DMS53 treated with DMSO at 0.1 percent for 48 hours (cell line): Measurements from ENCODE around the gene GGA2.
A peak's percentile ranks its signal among the peaks of the same experiment; 100 is the strongest.
"Not testable (repeated sequence)": the region's sequence is repeated elsewhere in the genome, so short reads cannot be mapped to it uniquely, and the experiment has no call there.

ENCODE experiments used
- DNase-seq: peaks from one replicate; lab custom pipeline; 2025; ENCODE audit not compliant: unreplicated experiment; lab: John Stamatoyannopoulos, UW

The GGA2 gene

GRCh38 chr16:23510164-23510914 lies at the start of gene GGA2:
Gene GGA2 (minus strand): TSS chr16:23510494. CDS start chr16:23510411, 83 bp downstream.
- peak; percentile 54 for DNase-seq

- DNase-seq: no peak
Observed at GRCh38 chr16:23557779-23558702, 47.7 kb upstream of the GGA2 start.

GRCh38 chr16:23556881-23557778 lies 46.8 kb upstream of the GGA2 start, which contains the start of the genes EARS2 and UBFD1:
Gene EARS2 (minus strand): TSS chr16:23557350. CDS start chr16:23557343, 7 bp downstream.
Gene UBFD1 (plus strand): TSS chr16:23557727. CDS start chr16:23557743, 16 bp downstream.
- DNase-seq: peak; percentile 98

- DNase-seq: no peak
Observed at GRCh38 chr16:23554536-23554935, 44.2 kb upstream of the GGA2 start.

- no peak for DNase-seq
Observed at GRCh38 chr16:23552161-23552560, 41.9 kb upstream of the GGA2 start.

DNA sequence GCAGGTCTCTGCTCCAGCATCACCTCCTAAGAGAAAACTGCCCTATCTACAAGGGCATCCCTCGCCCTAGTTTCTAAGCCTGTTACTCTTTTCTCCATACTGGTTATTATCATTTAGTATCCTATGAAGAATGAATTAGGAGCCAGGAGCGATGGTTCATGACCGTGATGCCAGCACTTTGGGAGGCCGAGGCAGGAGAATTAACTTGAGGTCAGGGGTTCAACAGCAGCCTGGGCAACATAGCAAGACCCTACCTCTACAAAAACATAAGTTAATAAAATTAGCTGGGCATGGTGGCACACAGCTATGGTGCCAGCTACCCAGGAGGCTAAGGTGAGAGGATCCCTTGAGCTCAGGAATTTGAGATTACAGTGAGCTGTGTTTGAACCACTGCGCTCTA lies 39.6 kb upstream of the GGA2 start:
- no peak for DNase-seq

GRCh38 chr16:23544436-23544835 lies 34.1 kb upstream of the GGA2 start:
- no peak for DNase-seq

DNA sequence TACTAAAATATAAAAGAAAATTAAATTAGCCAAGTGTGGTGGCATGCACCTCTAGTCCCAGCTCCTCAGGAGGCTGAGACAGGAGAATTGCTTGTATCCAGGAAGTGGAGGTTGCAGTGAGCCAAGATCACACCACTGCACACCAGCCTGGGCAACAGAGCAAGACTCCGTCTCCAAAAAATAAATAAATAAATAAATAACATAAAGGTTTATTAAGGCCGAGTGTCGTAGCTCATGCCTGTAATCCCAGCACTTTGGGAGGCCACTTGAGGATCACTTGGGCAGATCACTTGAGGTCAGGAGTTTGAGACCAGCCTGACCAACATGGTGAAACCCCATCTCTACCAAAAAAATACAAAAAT lies 30.5 kb upstream of the GGA2 start:
- not testable (repeated sequence) for DNase-seq

GRCh38 chr16:23539984-23540816 lies 29.9 kb upstream of the GGA2 start:
- peak; percentile 97 for DNase-seq

DNA sequence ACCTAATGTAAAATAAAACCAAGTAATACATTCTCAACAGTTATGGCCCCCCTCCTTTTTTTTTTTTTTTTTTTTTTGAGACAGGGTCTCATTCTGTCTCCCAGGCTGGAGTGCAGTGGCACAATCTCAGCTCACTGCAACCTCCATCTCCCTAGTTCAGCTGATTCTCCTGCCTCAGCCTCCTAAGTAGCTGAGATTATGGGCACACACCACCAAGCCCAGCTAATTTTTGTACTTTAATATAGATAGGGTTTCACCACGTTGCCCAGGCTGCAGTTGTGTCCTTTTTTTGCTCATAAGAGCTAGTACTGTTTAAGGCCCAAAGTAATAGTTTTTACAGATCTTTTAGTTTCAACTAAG lies 28.6 kb upstream of the GGA2 start:
- DNase-seq: no peak

- DNase-seq: no peak
Observed at GRCh38 chr16:23537390-23537789, 27.1 kb upstream of the GGA2 start.

DNA sequence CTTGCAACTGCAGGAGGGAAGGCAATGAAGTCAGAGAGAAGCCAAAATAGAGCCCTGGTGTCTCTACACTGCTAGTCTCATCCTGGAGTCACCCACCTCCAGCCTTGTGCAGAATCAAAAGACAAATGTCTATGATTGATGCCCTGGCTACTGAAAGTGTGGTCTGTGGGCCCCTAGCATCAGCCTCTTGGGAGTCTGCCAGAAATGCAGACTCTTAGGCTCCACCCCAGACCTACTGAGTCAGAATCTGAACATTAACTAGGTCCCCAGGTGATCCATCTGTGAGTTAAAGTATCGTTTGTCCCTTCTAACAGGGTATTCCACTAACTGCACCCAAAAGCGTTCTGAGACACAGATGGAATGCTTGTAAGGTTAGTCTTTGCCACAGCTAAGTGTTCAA lies 25.6 kb upstream of the GGA2 start:
- no peak for DNase-seq

GRCh38 chr16:23534868-23535860 lies 24.9 kb upstream of the GGA2 start:
- DNase-seq: no peak

DNA sequence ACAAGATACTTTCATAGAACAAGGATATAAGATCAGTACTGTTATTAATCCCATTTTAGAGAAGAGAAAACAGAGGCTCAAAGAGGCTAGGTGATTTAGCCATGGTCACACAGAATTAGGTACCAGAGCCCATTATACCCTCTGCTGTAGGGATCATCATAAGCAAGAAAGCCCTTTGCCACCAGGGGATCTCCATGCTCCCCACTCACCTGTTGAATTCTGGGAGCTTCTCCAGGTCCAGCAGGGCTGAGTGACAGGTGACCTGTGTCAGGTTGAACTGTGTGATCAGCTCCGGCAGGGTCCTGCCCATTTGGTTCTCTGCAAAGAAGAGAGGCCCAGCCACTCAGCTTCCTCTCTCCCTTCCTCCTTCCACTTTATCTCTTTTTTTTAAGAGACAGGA lies 22.2 kb upstream of the GGA2 start:
- DNase-seq: no peak

DNA sequence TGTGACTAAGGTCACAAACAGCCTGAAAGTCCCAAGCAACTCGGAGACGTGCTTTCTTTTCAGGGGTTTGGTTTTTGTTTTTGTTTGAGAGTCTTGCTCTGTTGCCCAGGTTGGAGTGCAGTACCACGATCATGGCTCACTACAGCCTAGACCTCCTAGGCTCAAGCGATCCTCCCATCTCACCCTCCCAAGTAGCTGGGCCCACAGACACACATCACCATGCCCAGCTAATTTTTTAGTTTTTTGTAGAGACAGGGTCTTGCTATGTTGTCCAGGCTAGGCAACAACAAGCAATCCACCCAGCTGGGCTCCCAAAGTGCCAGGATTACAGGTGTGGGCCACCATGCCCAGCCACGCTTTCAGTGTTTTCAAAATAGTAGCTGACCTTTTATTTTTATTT lies 19.8 kb upstream of the GGA2 start:
- DNase-seq: no peak

GRCh38 chr16:23528644-23529310 lies 18.5 kb upstream of the GGA2 start:
- DNase-seq: no peak

DNA sequence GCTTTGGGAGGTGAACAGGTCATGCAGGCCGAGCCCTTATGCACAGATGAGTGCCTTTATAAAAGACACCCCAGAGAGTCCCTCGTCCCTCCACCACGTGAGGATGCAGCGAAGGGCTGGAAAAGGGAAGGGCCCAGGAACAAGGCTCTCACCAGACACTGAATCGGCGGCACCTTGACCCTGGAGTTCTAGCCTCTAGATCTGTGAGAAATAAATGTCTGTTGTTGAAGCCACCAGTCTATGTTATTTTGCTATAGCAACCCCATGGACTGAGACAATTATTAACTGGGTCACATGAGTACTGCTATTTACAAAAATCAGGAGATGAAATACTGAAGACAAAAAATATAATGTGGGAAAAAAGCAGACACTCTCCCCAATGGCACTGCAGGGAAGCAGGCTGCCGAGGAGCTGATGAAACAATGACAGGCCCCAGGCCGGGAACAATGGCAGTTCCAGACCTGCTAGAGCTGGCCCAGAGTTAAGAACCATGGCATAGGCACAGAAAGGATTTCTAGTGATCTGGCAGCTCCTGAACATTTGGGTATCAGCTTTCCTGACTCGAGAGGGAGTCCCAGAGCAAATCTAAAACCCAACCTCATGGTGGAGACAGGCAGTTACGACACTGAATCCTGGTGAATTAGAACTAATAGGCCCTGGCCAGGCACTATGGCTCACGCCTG lies 17.8 kb upstream of the GGA2 start:
- no peak for DNase-seq

- no peak for DNase-seq
Observed at GRCh38 chr16:23524886-23525285, 14.6 kb upstream of the GGA2 start.
